GM23248 (cell line): ENCODE data around the gene RAB3IL1.

Experiments used
- EZH2 ChIP-seq: fragments of 200-600 bp; sonication (generic); IDR thresholded peaks from 2 replicates; pipeline ENCODE4 v1.6.1; 2018; ENCODE audit warnings: antibody characterized with exemption, mild to moderate bottlenecking; ENCODE audit not compliant: insufficient read depth, poor library complexity, severe bottlenecking
- EZH2phosphoT487 ChIP-seq: fragments of 200-600 bp; sonication (generic); IDR thresholded peaks from 2 replicates; pipeline ENCODE4 v1.6.1; 2018; ENCODE audit warnings: antibody characterized with exemption, moderate library complexity, mild to moderate bottlenecking, low read depth; ENCODE audit not compliant: insufficient read depth

GRCh38 chr11:61866231-61866957 lies 51.0 kb downstream of the RAB3IL1 start:
- TF ChIP-seq EZH2: no peak
- no peak for TF ChIP-seq EZH2phosphoT487
